Naive B cell (primary cell): ENCODE data around the gene BBOX1. TPM values are rescaled to one million over a fixed set of nuclear protein-coding genes. Genes with fewer than 3 reads are reported as not detected.

Experiments
- ATAC-seq, 2 donors: fragments of 150-1000 bp; cut with Tn5 transposase; 2 replicates each; pipeline ENCODE4 v1.10.0; 2021; ENCODE audit warnings: low read depth in 2 of 2, mild to moderate bottlenecking in 2 of 2, moderate library complexity in 2 of 2
- DNase-seq: peaks from one replicate; pipeline ENCODE4 v3.0.0; 2022
- H3K27ac Mint-ChIP-seq, 6 donors: one replicate each; pipeline ENCODE4 v1.8.0; 2020 to 2022; ENCODE audit warnings: mild to moderate bottlenecking in 6 of 6, mixed read lengths in 6 of 6, moderate library complexity in 5 of 6, inconsistent platforms in 2 of 6
- H3K27me3 Mint-ChIP-seq, 3 donors: one replicate each; pipeline ENCODE4 v1.8.0; 2021 to 2022; ENCODE audit warnings: mixed read lengths in 3 of 3, mild to moderate bottlenecking in 1 of 3
- H3K36me3 Mint-ChIP-seq, 2 donors: one replicate each; pipeline ENCODE4 v1.8.0; 2020 to 2022; ENCODE audit warnings: mixed read lengths in 2 of 2, inconsistent platforms in 1 of 2, mild to moderate bottlenecking in 1 of 2
- H3K4me1 Mint-ChIP-seq, 3 donors: one replicate each; pipeline ENCODE4 v1.8.0; 2020 to 2022; ENCODE audit warnings: mixed read lengths in 3 of 3, inconsistent platforms in 1 of 3, mild to moderate bottlenecking in 1 of 3, moderate library complexity in 1 of 3
- H3K4me3 Mint-ChIP-seq, 8 donors: one replicate each; pipeline ENCODE4 v1.8.0; 2020 to 2022; ENCODE audit warnings: mild to moderate bottlenecking in 8 of 8, mixed read lengths in 8 of 8, moderate library complexity in 8 of 8, inconsistent platforms in 2 of 8
- H3K9me3 Mint-ChIP-seq, 7 donors: one replicate each; pipeline ENCODE4 v1.8.0; 2020 to 2022; ENCODE audit warnings: mixed read lengths in 7 of 7, mild to moderate bottlenecking in 5 of 7, inconsistent platforms in 2 of 7, moderate library complexity in 1 of 7
- polyA plus RNA-seq, 6 donors: library from polyadenylated mRNA; unstranded; fragments of 300-500 nt; fragmentation: Illumina TruSeq; gene quantifications; one replicate each; pipeline ENCODE4 v1.2.3, GENCODE V29; 2021; ENCODE audit warnings: low read depth in 6 of 6

The BBOX1 gene
- polyA plus RNA-seq, 6 donors from 2014 or later = not detected

DNA sequence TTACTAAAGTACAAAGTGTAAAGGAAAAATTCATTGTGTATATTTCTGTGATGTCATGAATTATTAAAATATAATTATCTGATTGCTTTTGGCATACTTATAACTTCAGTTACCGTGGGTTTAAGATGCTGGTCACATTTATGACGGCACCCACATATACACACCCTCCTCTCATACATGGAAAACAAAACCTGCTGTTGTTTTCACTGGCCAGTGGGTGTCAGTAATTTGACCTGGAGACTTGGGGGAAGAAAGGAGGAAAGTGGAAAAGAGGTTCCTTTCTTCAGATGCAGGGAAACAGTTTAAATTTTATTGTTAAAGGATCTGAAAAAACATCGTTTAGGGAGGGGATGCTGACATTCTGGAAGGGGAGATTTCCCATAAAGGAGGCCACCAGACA is 742 bp upstream of the BBOX1 start:
- Mint-ChIP-seq H3K9me3 (peaks cover 3 to 32% (median 14%) of the 10 kb centered on the region in 7 donors), H3K27me3 (no peaks in the 10 kb centered on the region), H3K36me3 (no peaks in the 10 kb centered on the region), H3K4me1 (no peaks in the 10 kb centered on the region), H3K4me3 (no peak overlapping the region), H3K27ac (no peak overlapping the region)
- ATAC-seq (no peak), DNase-seq (no peak)

DNA sequence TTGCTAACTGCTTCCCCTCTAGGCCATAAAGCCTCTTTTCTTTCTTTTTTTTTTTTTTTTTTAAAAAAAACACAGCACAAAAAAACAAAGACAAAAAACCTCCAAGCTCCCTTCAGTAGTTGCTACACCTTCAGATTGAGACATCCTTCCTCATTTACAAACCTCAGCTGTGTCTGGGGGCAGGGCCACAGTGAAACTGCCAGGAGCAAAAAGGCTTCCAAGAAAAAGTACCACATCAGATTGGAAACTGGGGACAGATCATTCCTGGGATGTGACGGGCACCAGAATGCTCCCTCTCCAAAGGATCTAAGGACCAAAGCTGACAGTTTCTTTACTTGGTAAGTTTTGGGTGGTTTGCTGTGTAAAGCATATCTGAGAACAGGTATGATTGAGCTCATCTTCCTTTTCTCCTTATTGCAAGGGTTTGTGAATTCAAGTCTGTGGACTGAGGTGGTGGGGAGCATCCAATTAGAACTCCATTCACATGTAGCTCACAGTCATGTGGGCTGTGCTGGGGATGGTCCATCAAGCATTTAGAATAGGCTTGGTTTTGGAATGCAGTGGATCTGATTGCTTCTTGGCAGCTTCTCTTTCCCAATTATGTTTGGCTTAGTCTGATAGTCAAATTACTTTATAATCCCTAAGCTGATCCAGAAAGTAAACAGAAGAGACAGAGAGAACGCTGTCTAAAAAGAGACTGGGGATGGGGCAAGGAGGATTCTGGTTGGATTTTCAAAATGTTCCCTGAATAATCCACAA is 705 bp downstream of the BBOX1 start:
- Mint-ChIP-seq H3K27me3 (no peaks in the 10 kb centered on the region), H3K27ac (no peak overlapping the region), H3K9me3 (peaks cover 5 to 28% (median 16%) of the 10 kb centered on the region in 7 donors), H3K4me3 (no peak overlapping the region), H3K4me1 (no peaks in the 10 kb centered on the region), H3K36me3 (no peaks in the 10 kb centered on the region)
- no peak for ATAC-seq
- DNase-seq = no peak

DNA sequence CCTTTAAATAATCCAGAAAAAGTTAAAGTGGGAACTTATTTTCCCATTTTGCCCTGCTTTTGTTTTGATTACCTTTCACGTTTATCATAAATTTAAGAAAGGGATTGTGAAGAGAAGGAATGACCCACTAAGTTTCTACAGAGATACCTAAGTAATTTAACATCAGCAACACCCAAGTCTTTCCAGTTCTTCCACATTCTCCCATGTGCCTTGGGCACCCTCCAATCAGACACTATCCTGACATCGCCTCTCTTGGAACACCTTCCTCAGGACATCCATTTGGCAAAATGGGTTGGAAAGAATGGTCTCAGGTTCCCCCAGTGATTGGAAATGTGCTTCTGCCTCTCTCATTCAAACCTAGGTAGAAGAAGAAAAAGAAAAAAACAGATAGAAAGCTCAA is 6.3 kb downstream of the BBOX1 start:
- Mint-ChIP-seq H3K27me3 (no peaks in the 10 kb centered on the region), H3K4me3 (no peak overlapping the region), H3K4me1 (no peaks in the 10 kb centered on the region), H3K36me3 (no peaks in the 10 kb centered on the region), H3K9me3 (peaks cover 0 to 30% (median 15%) of the 10 kb centered on the region in 7 donors), H3K27ac (no peak overlapping the region)
- DNase-seq = no peak
- no peak for ATAC-seq

DNA sequence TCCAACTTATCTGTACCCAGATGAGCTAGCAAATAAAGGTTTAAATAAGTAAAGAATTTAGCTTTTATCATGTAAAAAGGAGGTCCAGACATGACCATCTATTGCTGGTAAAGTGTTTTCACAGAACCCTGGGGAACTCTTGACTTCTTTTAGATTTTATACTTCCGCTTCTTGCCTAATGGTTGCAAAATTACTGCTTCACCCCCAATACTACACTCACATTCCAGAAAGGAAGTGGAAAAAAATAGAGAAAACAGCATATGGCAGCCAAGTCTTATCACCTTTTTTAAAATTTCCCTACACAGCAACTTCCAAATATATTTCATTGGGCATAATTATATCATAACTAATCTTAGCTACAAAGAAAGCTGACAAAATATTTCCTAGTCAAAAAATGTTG is 12.1 kb downstream of the BBOX1 start:
- Mint-ChIP-seq H3K27me3 (peaks cover 0 to 4% (median 0%) of the 10 kb centered on the region in 3 donors), H3K27ac (peak overlapping the region in 1 of 6 donors; percentile 28), H3K4me3 (no peak overlapping the region), H3K9me3 (peaks cover 0 to 21% (median 9%) of the 10 kb centered on the region in 7 donors), H3K36me3 (no peaks in the 10 kb centered on the region), H3K4me1 (no peaks in the 10 kb centered on the region)
- ATAC-seq (no peak), DNase-seq (no peak)

DNA sequence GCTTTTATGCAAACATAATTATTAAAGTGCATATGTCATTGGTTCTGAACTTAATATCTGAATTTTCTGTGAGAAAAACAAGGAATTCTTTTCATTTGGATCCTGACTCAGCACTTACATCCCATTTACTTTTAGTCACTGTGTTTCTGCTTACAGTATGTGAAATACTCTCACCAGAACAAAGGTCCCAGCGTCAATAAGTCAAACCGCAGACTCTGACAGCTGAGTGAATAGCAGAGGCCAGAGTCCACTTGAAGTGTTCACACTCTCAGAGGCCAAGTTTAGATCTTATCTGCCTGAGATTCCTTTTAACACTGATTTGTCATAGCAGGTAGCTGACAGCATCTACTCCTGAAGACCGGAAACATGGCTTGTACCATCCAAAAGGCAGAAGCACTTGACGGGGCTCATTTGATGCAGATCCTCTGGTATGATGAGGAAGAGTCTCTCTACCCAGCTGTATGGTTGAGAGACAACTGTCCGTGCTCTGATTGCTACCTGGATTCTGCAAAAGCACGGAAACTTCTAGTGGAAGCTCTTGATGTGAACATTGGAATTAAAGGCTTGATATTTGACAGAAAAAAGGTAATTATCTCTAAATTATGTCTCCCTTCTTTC is 14.6 kb downstream of the BBOX1 start:
- peaks cover 0 to 14% (median 7%) of the 10 kb centered on the region in 7 donors for H3K9me3 Mint-ChIP-seq
- no peak for DNase-seq
- no peak overlapping the region for H3K4me3 Mint-ChIP-seq
- H3K27me3 Mint-ChIP-seq = peaks cover 0 to 4% (median 0%) of the 10 kb centered on the region in 3 donors
- H3K4me1 Mint-ChIP-seq = no peaks in the 10 kb centered on the region
- no peaks in the 10 kb centered on the region for H3K36me3 Mint-ChIP-seq
- H3K27ac Mint-ChIP-seq = no peak overlapping the region
- no peak for ATAC-seq

DNA sequence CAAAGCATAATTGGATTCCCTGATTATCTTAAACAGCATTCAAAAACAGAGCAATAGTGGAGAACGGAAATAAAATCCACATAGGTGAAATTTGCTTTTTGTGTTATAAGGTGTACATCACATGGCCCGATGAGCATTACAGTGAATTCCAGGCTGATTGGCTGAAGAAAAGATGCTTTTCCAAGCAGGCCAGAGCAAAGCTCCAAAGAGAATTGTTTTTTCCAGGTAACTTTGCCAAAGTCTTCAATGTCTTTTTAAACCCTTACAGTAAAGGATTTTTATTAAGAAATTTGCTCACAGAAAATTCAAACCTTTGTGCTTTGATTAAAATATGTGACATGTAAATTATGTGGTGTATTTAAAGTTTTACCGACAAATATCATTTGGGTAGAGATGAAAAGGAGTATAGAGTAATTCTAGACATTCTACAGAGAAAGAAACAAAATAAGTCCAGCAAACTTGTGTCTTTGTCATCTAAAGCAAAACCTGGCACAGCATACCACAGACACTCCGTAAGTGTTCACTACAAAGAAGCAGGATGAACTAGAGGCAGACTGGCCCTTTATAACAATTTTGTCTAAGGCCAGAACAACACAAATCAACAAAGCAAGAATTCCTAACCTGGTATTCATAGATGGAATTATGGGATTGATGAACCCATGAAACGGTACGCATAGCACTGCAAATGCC is 16.6 kb downstream of the BBOX1 start:
- H3K27ac Mint-ChIP-seq = no peak overlapping the region
- H3K9me3 Mint-ChIP-seq = peaks cover 0 to 8% (median 5%) of the 10 kb centered on the region in 7 donors
- H3K4me1 Mint-ChIP-seq = no peaks in the 10 kb centered on the region
- no peak overlapping the region for H3K4me3 Mint-ChIP-seq
- no peaks in the 10 kb centered on the region for H3K36me3 Mint-ChIP-seq
- DNase-seq (no peak), ATAC-seq (no peak)
- H3K27me3 Mint-ChIP-seq = peaks cover 0 to 4% (median 0%) of the 10 kb centered on the region in 3 donors

DNA sequence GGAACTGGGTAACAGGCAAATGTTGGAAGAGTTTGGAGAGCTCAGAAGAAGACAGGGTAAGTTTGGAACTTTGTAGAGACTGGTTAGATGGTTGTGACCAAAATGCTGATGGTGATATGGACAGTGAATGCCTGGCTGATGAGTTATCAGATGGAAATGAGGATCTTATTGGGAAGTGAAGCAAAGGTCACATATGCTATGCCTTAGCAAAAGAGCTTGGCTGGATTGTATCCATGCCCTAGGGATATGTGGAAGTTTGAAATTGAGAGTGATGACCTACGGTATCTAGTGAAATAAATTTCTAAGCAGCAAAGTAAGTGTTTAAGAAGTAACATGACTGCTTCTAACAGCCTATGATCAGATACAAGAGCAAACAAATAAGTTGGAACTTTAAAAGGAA is 17.8 kb downstream of the BBOX1 start:
- no peak overlapping the region for H3K4me3 Mint-ChIP-seq
- peaks cover 0 to 10% (median 4%) of the 10 kb centered on the region in 7 donors for H3K9me3 Mint-ChIP-seq
- peaks cover 0 to 4% (median 0%) of the 10 kb centered on the region in 3 donors for H3K27me3 Mint-ChIP-seq
- ATAC-seq = no peak
- DNase-seq = no peak
- H3K27ac Mint-ChIP-seq = no peak overlapping the region
- no peaks in the 10 kb centered on the region for H3K4me1 Mint-ChIP-seq
- H3K36me3 Mint-ChIP-seq = no peaks in the 10 kb centered on the region

DNA sequence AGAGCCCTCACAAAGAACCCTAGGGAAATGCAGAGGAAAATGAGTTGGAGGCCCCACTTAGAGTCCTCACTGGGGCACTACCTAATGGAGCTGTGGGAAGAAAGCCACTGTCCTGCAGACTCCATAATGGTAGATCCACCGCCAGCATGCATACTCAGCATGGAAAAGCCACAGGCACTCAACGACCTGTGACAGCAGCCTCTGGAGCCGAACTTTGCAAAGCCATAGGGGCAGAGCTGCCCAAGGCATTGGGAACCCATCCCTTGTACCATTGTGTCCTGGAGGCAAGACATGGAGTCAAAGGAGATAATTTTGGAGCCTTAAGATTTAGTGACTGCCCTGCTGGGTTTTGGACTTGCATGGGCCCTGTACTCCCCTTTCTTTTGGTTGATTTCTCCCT is 18.8 kb downstream of the BBOX1 start:
- Mint-ChIP-seq H3K27ac (no peak overlapping the region), H3K27me3 (peaks cover 0 to 4% (median 0%) of the 10 kb centered on the region in 3 donors), H3K4me1 (no peaks in the 10 kb centered on the region), H3K36me3 (no peaks in the 10 kb centered on the region), H3K4me3 (no peak overlapping the region), H3K9me3 (peaks cover 0 to 13% (median 4%) of the 10 kb centered on the region in 7 donors)
- no peak for ATAC-seq
- DNase-seq = no peak

DNA sequence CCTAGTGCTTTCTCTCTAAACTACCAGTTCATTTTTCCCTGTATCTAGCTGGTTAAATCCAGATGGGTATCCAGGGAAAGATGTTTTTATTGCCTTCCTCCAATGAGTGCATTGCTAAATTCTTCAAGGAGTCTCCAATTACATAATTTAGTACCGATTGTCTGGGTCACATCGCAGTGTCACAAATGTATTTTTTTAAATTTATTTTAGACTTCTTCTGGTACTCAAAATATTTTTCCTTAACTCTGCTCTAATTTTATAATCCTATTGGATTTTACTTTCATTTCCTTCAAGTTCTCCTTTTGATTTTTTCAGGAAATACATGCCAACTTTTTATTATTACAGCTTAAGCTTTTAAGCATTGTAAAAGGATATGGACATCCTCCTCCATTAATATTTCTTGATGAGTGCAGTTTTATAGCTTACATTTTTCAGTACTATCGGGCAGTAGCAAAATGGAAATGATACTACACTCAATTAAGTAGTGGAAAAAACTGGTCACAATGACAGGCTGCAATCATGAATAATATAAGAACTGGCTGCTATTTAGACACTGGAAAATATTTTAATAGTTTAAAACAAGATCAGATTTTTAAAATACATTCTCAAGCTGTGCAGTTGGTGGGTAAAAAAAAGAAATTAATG is 20.3 kb downstream of the BBOX1 start:
- no peak for ATAC-seq
- Mint-ChIP-seq H3K4me1 (no peaks in the 10 kb centered on the region), H3K36me3 (no peaks in the 10 kb centered on the region), H3K9me3 (peaks cover 0 to 13% (median 2%) of the 10 kb centered on the region in 7 donors), H3K27me3 (peaks cover 0 to 1% (median 0%) of the 10 kb centered on the region in 3 donors), H3K4me3 (no peak overlapping the region), H3K27ac (no peak overlapping the region)
- no peak for DNase-seq

DNA sequence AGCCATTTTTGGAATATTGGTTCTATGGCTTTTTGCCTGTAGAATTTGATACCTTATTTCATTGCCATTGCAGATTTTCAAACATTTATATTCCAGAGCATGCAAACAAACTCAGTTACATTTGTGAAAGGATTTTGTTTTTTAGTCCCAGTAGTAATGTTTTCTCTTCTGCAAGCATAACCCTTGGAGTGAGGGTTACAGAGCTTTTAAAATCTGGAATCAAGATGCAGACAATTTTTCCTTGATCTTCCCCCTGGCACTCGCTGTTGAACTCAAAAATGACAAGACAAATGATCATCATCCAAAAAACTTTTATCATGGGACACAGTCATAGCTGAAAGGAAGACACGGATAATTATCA is 20.8 kb downstream of the BBOX1 start:
- Mint-ChIP-seq H3K27ac (no peak overlapping the region), H3K4me3 (no peak overlapping the region), H3K4me1 (no peaks in the 10 kb centered on the region), H3K36me3 (no peaks in the 10 kb centered on the region), H3K9me3 (peaks cover 0 to 13% (median 2%) of the 10 kb centered on the region in 7 donors), H3K27me3 (no peaks in the 10 kb centered on the region)
- ATAC-seq (no peak), DNase-seq (no peak)

DNA sequence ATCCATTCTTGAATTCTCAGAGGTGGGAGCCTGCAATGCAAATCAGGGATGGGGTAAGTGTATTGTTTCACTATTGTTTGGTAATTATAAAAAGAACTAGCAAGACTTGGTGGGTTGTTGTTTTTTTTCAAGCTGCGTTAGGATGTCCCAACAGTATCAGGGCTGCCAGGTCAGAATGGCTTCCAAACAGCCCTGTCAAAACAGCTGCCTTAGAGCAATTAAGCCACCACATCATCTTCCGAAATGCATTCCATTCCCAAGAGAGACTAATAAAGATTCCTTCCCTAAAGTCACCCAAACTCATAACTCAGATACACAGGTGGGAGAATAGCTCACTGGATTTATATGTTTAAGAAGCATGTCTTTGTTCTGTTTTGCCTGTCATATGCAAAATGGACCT is 23.5 kb downstream of the BBOX1 start:
- no peaks in the 10 kb centered on the region for H3K27me3 Mint-ChIP-seq
- no peaks in the 10 kb centered on the region for H3K36me3 Mint-ChIP-seq
- H3K9me3 Mint-ChIP-seq = peaks cover 0 to 5% (median 2%) of the 10 kb centered on the region in 7 donors
- no peak overlapping the region for H3K4me3 Mint-ChIP-seq
- no peak overlapping the region for H3K27ac Mint-ChIP-seq
- H3K4me1 Mint-ChIP-seq = no peaks in the 10 kb centered on the region
- DNase-seq = no peak
- no peak for ATAC-seq

DNA sequence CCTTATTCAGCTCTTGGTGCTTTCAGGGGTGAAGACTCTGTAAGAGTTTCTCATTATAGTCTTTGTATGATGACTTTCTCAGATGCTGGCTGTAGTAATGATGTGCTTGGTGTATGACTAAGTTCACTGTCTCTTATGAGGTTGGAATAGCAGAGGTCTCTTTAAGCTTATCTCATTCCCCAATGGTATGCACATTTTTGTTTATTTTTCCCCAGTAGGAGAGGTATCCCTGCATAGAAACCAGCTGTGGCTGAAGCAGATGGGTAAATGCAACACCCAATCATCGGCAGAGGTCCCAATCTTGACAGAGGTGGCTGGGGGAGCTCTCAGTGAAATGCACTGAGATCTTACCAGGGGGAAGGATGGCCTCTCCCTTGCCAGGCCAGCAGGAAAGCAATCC is 34.6 kb downstream of the BBOX1 start:
- no peaks in the 10 kb centered on the region for H3K4me1 Mint-ChIP-seq
- H3K27ac Mint-ChIP-seq = no peak overlapping the region
- H3K36me3 Mint-ChIP-seq = no peaks in the 10 kb centered on the region
- ATAC-seq (no peak), DNase-seq (no peak)
- H3K4me3 Mint-ChIP-seq = no peak overlapping the region
- H3K9me3 Mint-ChIP-seq = peaks cover 3 to 33% (median 15%) of the 10 kb centered on the region in 7 donors
- no peaks in the 10 kb centered on the region for H3K27me3 Mint-ChIP-seq

DNA sequence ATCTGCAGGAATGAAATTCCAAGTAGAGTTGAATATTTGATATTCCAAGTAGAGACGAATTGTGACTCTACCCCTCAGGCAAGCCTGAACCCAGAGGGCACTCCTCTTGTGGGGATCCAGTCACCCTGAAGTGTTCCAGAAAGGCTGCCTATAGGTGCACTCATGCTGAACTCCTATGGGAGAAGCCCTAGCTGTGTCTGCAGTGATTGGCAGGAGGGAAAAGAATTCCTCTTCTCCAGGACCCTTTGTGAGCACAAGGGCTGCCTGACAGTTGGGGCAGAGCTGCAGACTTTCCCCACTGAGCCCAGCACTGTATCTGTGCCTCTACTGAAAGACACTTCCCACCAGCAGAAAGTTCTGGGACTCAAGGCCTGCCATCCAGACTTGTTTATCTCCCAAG is 35.0 kb downstream of the BBOX1 start:
- no peak overlapping the region for H3K4me3 Mint-ChIP-seq
- H3K9me3 Mint-ChIP-seq = peaks cover 3 to 33% (median 15%) of the 10 kb centered on the region in 7 donors
- H3K27me3 Mint-ChIP-seq = no peaks in the 10 kb centered on the region
- ATAC-seq (no peak), DNase-seq (no peak)
- H3K4me1 Mint-ChIP-seq = no peaks in the 10 kb centered on the region
- H3K36me3 Mint-ChIP-seq = no peaks in the 10 kb centered on the region
- H3K27ac Mint-ChIP-seq = no peak overlapping the region
